ENCODE data around the gene C7. TPM values are rescaled to one million over a fixed set of nuclear protein-coding genes. Genes with fewer than 3 reads are reported as not detected.
"Not testable (repeated sequence)": the region's sequence is repeated elsewhere in the genome, so short reads cannot be mapped to it uniquely, and the experiment has no call there.

C7 gene
- total and polyA plus RNA-seq, 2 of the 13 experiments (the other 11 are each of a cell fraction or from before 2014, with no cell fraction given), result 1.7 to 3.5 TPM

DNA sequence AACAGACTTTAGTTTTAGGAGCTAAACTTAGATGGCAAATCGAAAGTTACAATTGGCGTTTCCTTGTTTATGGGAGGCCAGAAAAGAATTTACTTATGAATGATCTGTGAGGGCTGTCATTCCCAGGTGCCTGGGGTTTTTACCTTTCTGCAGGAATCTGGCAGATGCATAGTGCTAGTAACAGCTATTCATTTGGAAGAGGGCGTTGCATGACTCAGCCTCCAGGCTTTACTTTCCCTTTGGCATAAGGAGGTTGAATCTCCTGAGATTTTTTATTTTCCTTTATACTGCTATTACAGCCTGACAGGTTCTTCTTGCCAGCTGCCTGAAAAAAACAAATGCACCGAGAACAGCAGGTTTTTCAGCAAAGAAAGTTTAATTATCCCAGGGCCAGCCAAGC lies 38.1 kb upstream of the C7 start:
- POLR2A ChIA-PET, result no interaction called here

DNA sequence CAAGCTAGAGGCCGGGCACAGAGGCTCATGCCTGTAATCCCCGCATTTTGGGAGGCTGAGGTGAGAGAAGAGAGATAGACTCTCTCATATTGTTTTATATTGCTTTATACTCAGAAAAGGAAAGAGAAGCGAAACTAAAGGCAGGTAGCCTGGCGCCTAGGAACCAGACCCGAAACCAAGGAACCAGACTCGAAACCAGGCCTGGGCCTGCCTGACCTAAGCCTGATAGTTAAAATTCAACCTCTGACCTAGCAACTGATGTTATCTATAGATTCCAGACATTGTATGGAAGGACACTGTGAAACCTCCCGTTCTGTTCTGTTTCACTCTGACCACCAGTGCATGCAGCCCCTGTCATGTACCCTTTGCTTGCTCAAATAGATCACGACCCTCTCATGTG lies 37.0 kb upstream of the C7 start:
- H2AFZ ChIP-seq (ENCODE audit: low read length); H3K4me3 ChIP-seq (replicated peaks in 1 of 3; ENCODE audit: insufficient read depth in 1 of 3, low read depth in 2 of 3, low read length in 3 of 3); H3K9me3 ChIP-seq (ENCODE audit: low read length); in situ Hi-C loops (cut with HindIII; ENCODE audit: extremely low pct_ligation_motif_present, low pct_unique_long_range_greater_than_20kb); BruUV-seq (replicated peaks); H3K27me3 ChIP-seq (ENCODE audit: control insufficient read depth in 1 of 2, insufficient read depth in 2 of 2, low read length in 2 of 2); H3K79me2 ChIP-seq (ENCODE audit: insufficient read depth, low read length); H3K27ac ChIP-seq (ENCODE audit: extremely low read length, insufficient read depth, low read length); H3K4me2 ChIP-seq (ENCODE audit: low read depth, low read length); H3K4me1 ChIP-seq (ENCODE audit: insufficient read depth, low read length); intact Hi-C loops (cut with micrococcal nuclease; ENCODE audit: unreplicated experiment); H3K36me3 ChIP-seq (replicated peaks in 1 of 2; ENCODE audit: control insufficient read depth in 1 of 2, insufficient read depth in 2 of 2, low read length in 2 of 2); DNase-seq (ENCODE audit: low spot score); POLR2A ChIA-PET; ATAC-seq; H3K9ac ChIP-seq (ENCODE audit: insufficient read depth, low read depth, low read length); H4K20me1 ChIP-seq (ENCODE audit: insufficient read depth, low read length); CTCF ChIA-PET (ENCODE audit: low intra/inter-chr PET ratio, low total read pairs); FAIRE-seq: not testable (repeated sequence)
- 51% methylated on average over 8 of the region's 8 CpGs for WGBS (ENCODE audit: low lambda C conversion rate)

More for the DNA sequence above, 38.1 kb upstream of the C7 start:
- Histone ChIP-seq H3K79me2 (ENCODE audit: insufficient read depth, low read length) (no peaks in the 10 kb centered on the region), H3K4me1 (ENCODE audit: insufficient read depth, low read length) (0 out of 2 replicates have a peak, but pooled peaks cover 4% of the 10 kb centered on the region), H4K20me1 (ENCODE audit: insufficient read depth, low read length) (no peaks in the 10 kb centered on the region), H3K4me2 (ENCODE audit: low read depth, low read length) (no peak overlapping the region), H3K9ac (ENCODE audit: insufficient read depth, low read depth, low read length) (no peak overlapping the region), H3K4me3 (replicated peaks in 1 of 3; ENCODE audit: insufficient read depth in 1 of 3, low read depth in 2 of 3, low read length in 3 of 3) (no peak overlapping the region), H3K27ac (ENCODE audit: extremely low read length, insufficient read depth, low read length) (no peak overlapping the region), H3K36me3 (replicated peaks in 1 of 2; ENCODE audit: control insufficient read depth in 1 of 2, insufficient read depth in 2 of 2, low read length in 2 of 2) (no peaks in the 10 kb centered on the region), H3K27me3 (ENCODE audit: control insufficient read depth in 1 of 2, insufficient read depth in 2 of 2, low read length in 2 of 2) (peaks cover 0 to 1% of the 10 kb centered on the region in 2 experiments; a peak in 2 of 5 replicates), H3K9me3 (ENCODE audit: low read length) (no peaks in the 10 kb centered on the region), H2AFZ (ENCODE audit: low read length) (no peak overlapping the region)
- 18% methylated on average over 4 of the region's 4 CpGs for WGBS (ENCODE audit: low lambda C conversion rate)
- TF ChIP-seq, protein P1, sequence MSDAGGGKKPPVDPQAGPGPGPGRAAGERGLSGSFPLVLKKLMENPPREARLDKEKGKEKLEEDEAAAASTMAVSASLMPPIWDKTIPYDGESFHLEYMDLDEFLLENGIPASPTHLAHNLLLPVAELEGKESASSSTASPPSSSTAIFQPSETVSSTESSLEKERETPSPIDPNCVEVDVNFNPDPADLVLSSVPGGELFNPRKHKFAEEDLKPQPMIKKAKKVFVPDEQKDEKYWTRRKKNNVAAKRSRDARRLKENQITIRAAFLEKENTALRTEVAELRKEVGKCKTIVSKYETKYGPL (CRISPR knock-in tag; IDR thresholded peaks at IDR 0.05), result no peak
- no peak for TF ChIP-seq ZNF619 (CRISPR knock-in tag; IDR thresholded peaks at IDR 0.05)
- no peak for TF ChIP-seq ESRRA (CRISPR knock-in tag; IDR thresholded peaks at IDR 0.05; ENCODE audit: low read depth)
- TF ChIP-seq HNF4G (IDR thresholded peaks at IDR 0.05; ENCODE audit: borderline replicate concordance, low read depth, low read length), result no peak
- TF ChIP-seq HNF4G (CRISPR knock-in tag; IDR thresholded peaks at IDR 0.05; ENCODE audit: borderline replicate concordance, low read depth), result no peak
- peak; percentile 44; the same call in 1 of the 3 replicates for ATAC-seq
- CTCF ChIA-PET (ENCODE audit: low intra/inter-chr PET ratio, low total read pairs), result no interaction called here
- no peak for DNase-seq (ENCODE audit: low spot score)
- intact Hi-C loops (cut with micrococcal nuclease; ENCODE audit: unreplicated experiment) (no loop called here), in situ Hi-C loops (cut with HindIII; ENCODE audit: extremely low pct_ligation_motif_present, low pct_unique_long_range_greater_than_20kb) (no loop called here)
- no TSS peak for BruUV-seq (replicated peaks)
- FAIRE-seq, result no peak
